ENCODE results near the gene FKBP1B.

The FKBP1B gene

DNA sequence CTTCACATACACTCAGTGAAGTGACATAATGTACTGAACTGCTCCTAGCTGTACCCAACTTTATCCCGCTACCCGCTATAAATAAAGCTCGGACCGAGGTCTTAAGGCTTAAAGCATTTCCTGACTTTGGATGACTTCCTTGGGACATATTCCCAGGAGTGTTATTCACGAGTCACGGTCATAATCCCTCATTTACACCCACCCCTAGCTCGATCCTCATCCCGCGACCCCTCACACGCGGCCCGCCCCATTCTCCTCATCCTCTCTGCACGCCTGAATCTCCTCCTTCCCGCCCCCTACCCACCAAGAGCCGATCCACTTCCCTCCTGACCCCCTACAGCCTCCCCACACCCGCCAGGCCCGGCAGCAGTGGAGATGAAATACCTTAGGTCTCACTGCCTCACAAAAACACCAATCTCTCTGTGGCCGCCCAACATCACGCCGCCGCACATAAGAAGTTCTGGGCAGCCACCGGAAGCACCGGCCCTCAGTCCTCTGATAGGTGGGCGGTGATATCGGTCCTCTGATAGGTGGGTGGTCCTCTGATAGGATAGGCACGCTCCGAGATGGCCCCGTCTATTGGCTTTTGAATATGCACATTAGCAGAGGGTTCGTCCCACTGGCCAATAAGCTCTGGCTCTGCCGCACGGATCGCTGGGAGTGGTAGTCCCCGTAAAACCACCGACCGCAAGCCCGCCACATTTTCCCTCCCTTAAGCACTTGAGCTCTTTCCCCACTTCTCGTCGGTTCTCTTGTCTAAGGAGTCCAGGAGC is 2.4 kb upstream of the FKBP1B start, which contains the start of gene WDCP (continued):
- TF ChIP-seq, protein P1, sequence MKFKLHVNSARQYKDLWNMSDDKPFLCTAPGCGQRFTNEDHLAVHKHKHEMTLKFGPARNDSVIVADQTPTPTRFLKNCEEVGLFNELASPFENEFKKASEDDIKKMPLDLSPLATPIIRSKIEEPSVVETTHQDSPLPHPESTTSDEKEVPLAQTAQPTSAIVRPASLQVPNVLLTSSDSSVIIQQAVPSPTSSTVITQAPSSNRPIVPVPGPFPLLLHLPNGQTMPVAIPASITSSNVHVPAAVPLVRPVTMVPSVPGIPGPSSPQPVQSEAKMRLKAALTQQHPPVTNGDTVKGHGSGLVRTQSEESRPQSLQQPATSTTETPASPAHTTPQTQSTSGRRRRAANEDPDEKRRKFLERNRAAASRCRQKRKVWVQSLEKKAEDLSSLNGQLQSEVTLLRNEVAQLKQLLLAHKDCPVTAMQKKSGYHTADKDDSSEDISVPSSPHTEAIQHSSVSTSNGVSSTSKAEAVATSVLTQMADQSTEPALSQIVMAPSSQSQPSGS (tag by site-specific recombination; IDR thresholded peaks at IDR 0.05; ENCODE audit: low read depth) = no peak
- no peak for TF ChIP-seq ZNF433 (tag by site-specific recombination; IDR thresholded peaks at IDR 0.05; ENCODE audit: low read depth)
- TF ChIP-seq ZNF548 (tag by site-specific recombination; IDR thresholded peaks at IDR 0.05) = no peak
- TF ChIP-seq, protein P2, sequence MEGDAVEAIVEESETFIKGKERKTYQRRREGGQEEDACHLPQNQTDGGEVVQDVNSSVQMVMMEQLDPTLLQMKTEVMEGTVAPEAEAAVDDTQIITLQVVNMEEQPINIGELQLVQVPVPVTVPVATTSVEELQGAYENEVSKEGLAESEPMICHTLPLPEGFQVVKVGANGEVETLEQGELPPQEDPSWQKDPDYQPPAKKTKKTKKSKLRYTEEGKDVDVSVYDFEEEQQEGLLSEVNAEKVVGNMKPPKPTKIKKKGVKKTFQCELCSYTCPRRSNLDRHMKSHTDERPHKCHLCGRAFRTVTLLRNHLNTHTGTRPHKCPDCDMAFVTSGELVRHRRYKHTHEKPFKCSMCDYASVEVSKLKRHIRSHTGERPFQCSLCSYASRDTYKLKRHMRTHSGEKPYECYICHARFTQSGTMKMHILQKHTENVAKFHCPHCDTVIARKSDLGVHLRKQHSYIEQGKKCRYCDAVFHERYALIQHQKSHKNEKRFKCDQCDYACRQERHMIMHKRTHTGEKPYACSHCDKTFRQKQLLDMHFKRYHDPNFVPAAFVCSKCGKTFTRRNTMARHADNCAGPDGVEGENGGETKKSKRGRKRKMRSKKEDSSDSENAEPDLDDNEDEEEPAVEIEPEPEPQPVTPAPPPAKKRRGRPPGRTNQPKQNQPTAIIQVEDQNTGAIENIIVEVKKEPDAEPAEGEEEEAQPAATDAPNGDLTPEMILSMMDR (tag by site-specific recombination; IDR thresholded peaks at IDR 0.05) = peak; percentile 14; the same call in 1 of the 2 replicates
- peak; percentile 93 for TF ChIP-seq SP2 (tag by site-specific recombination; IDR thresholded peaks at IDR 0.05)
- no peak for TF ChIP-seq ZSCAN30 (tag by site-specific recombination; IDR thresholded peaks at IDR 0.05)
- no peak for TF ChIP-seq IKZF3 (tag by site-specific recombination; IDR thresholded peaks at IDR 0.05)
- TF ChIP-seq HOXD13 (CRISPR knock-in tag; IDR thresholded peaks at IDR 0.05; ENCODE audit: borderline replicate concordance) = no peak
- TF ChIP-seq ZXDB (tag by site-specific recombination; IDR thresholded peaks at IDR 0.05) = 0 out of 2 replicates have a peak, but pooled peaks have one; percentile 30
- TF ChIP-seq, protein P3, sequence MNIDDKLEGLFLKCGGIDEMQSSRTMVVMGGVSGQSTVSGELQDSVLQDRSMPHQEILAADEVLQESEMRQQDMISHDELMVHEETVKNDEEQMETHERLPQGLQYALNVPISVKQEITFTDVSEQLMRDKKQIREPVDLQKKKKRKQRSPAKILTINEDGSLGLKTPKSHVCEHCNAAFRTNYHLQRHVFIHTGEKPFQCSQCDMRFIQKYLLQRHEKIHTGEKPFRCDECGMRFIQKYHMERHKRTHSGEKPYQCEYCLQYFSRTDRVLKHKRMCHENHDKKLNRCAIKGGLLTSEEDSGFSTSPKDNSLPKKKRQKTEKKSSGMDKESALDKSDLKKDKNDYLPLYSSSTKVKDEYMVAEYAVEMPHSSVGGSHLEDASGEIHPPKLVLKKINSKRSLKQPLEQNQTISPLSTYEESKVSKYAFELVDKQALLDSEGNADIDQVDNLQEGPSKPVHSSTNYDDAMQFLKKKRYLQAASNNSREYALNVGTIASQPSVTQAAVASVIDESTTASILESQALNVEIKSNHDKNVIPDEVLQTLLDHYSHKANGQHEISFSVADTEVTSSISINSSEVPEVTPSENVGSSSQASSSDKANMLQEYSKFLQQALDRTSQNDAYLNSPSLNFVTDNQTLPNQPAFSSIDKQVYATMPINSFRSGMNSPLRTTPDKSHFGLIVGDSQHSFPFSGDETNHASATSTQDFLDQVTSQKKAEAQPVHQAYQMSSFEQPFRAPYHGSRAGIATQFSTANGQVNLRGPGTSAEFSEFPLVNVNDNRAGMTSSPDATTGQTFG (tag by site-specific recombination; IDR thresholded peaks at IDR 0.05; ENCODE audit: borderline replicate concordance) = no peak
- TF ChIP-seq, protein P4, sequence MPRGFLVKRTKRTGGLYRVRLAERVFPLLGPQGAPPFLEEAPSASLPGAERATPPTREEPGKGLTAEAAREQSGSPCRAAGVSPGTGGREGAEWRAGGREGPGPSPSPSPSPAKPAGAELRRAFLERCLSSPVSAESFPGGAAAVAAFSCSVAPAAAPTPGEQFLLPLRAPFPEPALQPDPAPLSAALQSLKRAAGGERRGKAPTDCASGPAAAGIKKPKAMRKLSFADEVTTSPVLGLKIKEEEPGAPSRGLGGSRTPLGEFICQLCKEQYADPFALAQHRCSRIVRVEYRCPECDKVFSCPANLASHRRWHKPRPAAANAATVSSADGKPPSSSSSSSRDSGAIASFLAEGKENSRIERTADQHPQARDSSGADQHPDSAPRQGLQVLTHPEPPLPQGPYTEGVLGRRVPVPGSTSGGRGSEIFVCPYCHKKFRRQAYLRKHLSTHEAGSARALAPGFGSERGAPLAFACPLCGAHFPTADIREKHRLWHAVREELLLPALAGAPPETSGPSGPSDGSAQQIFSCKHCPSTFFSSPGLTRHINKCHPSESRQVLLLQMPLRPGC (tag by site-specific recombination; IDR thresholded peaks at IDR 0.05) = no peak; the same call in 1 of the 2 replicates
- TF ChIP-seq, protein P5, sequence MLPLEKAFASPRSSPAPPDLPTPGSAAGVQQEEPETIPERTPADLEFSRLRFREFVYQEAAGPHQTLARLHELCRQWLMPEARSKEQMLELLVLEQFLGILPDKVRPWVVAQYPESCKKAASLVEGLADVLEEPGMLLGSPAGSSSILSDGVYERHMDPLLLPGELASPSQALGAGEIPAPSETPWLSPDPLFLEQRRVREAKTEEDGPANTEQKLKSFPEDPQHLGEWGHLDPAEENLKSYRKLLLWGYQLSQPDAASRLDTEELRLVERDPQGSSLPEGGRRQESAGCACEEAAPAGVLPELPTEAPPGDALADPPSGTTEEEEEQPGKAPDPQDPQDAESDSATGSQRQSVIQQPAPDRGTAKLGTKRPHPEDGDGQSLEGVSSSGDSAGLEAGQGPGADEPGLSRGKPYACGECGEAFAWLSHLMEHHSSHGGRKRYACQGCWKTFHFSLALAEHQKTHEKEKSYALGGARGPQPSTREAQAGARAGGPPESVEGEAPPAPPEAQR (tag by site-specific recombination; IDR thresholded peaks at IDR 0.05) = no peak
- TF ChIP-seq KLF9 (tag by site-specific recombination; IDR thresholded peaks at IDR 0.05; ENCODE audit: low read depth) = peak; percentile 57; the same call in 1 of the 2 replicates
- TF ChIP-seq ZBTB20 (tag by site-specific recombination; IDR thresholded peaks at IDR 0.05) = peak; percentile 47; the same call in 1 of the 2 replicates
- TF ChIP-seq, protein P6, sequence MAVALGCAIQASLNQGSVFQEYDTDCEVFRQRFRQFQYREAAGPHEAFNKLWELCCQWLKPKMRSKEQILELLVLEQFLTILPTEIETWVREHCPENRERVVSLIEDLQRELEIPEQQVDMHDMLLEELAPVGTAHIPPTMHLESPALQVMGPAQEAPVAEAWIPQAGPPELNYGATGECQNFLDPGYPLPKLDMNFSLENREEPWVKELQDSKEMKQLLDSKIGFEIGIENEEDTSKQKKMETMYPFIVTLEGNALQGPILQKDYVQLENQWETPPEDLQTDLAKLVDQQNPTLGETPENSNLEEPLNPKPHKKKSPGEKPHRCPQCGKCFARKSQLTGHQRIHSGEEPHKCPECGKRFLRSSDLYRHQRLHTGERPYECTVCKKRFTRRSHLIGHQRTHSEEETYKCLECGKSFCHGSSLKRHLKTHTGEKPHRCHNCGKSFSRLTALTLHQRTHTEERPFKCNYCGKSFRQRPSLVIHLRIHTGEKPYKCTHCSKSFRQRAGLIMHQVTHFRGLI (tag by site-specific recombination; IDR thresholded peaks at IDR 0.05) = peak; percentile 80
- no peak for TF ChIP-seq BCL11B (tag by site-specific recombination; IDR thresholded peaks at IDR 0.05; ENCODE audit: low read depth)
- no peak for TF ChIP-seq ZBTB1 (tag by site-specific recombination; IDR thresholded peaks at IDR 0.05)
- TF ChIP-seq ZFHX2 (tag by site-specific recombination; conservative IDR thresholded peaks at IDR 0.05) = peak; percentile 67
- TF ChIP-seq ZBTB7A (tag by site-specific recombination; IDR thresholded peaks at IDR 0.05; ENCODE audit: low read depth) = 0 out of 2 replicates have a peak, but pooled peaks have one; percentile 32
- TF ChIP-seq ZNF19 (tag by site-specific recombination; IDR thresholded peaks at IDR 0.05; ENCODE audit: low read depth) = no peak
- TF ChIP-seq, protein P7, sequence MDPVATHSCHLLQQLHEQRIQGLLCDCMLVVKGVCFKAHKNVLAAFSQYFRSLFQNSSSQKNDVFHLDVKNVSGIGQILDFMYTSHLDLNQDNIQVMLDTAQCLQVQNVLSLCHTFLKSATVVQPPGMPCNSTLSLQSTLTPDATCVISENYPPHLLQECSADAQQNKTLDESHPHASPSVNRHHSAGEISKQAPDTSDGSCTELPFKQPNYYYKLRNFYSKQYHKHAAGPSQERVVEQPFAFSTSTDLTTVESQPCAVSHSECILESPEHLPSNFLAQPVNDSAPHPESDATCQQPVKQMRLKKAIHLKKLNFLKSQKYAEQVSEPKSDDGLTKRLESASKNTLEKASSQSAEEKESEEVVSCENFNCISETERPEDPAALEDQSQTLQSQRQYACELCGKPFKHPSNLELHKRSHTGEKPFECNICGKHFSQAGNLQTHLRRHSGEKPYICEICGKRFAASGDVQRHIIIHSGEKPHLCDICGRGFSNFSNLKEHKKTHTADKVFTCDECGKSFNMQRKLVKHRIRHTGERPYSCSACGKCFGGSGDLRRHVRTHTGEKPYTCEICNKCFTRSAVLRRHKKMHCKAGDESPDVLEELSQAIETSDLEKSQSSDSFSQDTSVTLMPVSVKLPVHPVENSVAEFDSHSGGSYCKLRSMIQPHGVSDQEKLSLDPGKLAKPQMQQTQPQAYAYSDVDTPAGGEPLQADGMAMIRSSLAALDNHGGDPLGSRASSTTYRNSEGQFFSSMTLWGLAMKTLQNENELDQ (tag by site-specific recombination; IDR thresholded peaks at IDR 0.05; ENCODE audit: low read depth) = no peak
- TF ChIP-seq ZSCAN16 (tag by site-specific recombination; IDR thresholded peaks at IDR 0.05) = no peak
- TF ChIP-seq, protein P8, sequence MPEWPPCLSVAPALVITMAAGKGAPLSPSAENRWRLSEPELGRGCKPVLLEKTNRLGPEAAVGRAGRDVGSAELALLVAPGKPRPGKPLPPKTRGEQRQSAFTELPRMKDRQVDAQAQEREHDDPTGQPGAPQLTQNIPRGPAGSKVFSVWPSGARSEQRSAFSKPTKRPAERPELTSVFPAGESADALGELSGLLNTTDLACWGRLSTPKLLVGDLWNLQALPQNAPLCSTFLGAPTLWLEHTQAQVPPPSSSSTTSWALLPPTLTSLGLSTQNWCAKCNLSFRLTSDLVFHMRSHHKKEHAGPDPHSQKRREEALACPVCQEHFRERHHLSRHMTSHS (tag by site-specific recombination; IDR thresholded peaks at IDR 0.05) = no peak
- no peak for TF ChIP-seq ZNF157 (tag by site-specific recombination; IDR thresholded peaks at IDR 0.05)

All from HEK293 (cell line).